Common myeloid progenitor, CD34-positive (primary cell): ENCODE results near the gene SIT1.
A peak's percentile ranks its signal among the peaks of the same experiment; 100 is the strongest.

Source experiments
- CTCF ChIA-PET: fragments of 350-600 bp; sonication (Branson Sonifier 250); formaldehyde crosslinking; loops from one replicate; lab custom pipeline; 2021; ENCODE audit warnings: antibody characterized with exemption; lab: Charles Lee
- POLR2A ChIA-PET: fragments of 350-600 bp; sonication (Branson Sonifier 250); formaldehyde crosslinking; loops from one replicate; lab custom pipeline; 2021; ENCODE audit warnings: antibody characterized with exemption; lab: Charles Lee
- DNase-seq, 3 donors: peaks; one replicate each; pipeline versions ENCODE4 v3.0.0 to v3.0.0-alpha.2; 2013
- H3K27ac ChIP-seq, 2 experiments: 1 replicate in 1 of 2; 2 replicates in 1 of 2; pipeline ENCODE4 v1.7.0; 2013; ENCODE audit warnings: inconsistent platforms in 2 of 2, low read length in 2 of 2, mild to moderate bottlenecking in 2 of 2, low read depth in 1 of 2, moderate library complexity in 1 of 2; ENCODE audit not compliant: severe bottlenecking in 2 of 2, insufficient read depth in 1 of 2, poor library complexity in 1 of 2
- H3K27me3 ChIP-seq, 5 experiments: replicated peaks in 2 of 5; 1 replicate in 3 of 5; 2 replicates in 2 of 5; pipeline versions ENCODE4 v1.6.1 to v1.7.0; 2013; ENCODE audit warnings: low read length in 4 of 5, mild to moderate bottlenecking in 2 of 5, moderate library complexity in 2 of 5, inconsistent platforms in 1 of 5; ENCODE audit not compliant: insufficient read depth in 5 of 5, control insufficient read depth in 4 of 5
- H3K36me3 ChIP-seq, 4 experiments: 1 replicate in 2 of 4; 2 replicates in 2 of 4; pipeline versions ENCODE4 v1.6.1 to v1.7.0; 2013; ENCODE audit warnings: low read length in 3 of 4, control low read depth in 1 of 4, mild to moderate bottlenecking in 1 of 4; ENCODE audit not compliant: control insufficient read depth in 4 of 4, insufficient read depth in 4 of 4
- H3K4me1 ChIP-seq, 4 experiments: 1 replicate in 3 of 4; 2 replicates in 1 of 4; pipeline versions ENCODE4 v1.6.1 to v1.7.1; 2013; ENCODE audit warnings: low read length in 3 of 4, mild to moderate bottlenecking in 3 of 4, control low read depth in 1 of 4, inconsistent platforms in 1 of 4, moderate library complexity in 1 of 4; ENCODE audit not compliant: control insufficient read depth in 4 of 4, insufficient read depth in 4 of 4; ENCODE audit errors: control extremely low read depth in 1 of 4
- H3K4me3 ChIP-seq, 7 experiments: 1 replicate in 4 of 7; 2 replicates in 3 of 7; pipeline versions ENCODE4 v1.5.1 to v1.7.0; 2013; ENCODE audit warnings: mild to moderate bottlenecking in 7 of 7, low read length in 6 of 7, moderate library complexity in 6 of 7, inconsistent platforms in 2 of 7, low read depth in 2 of 7, control low read depth in 1 of 7; ENCODE audit not compliant: insufficient read depth in 4 of 7, control insufficient read depth in 1 of 7; ENCODE audit errors: extremely low read depth in 1 of 7
- H3K9me3 ChIP-seq, 5 experiments: 1 replicate in 4 of 5; 2 replicates in 1 of 5; pipeline versions ENCODE4 v1.6.1 to v1.7.1; 2013; ENCODE audit warnings: low read length in 4 of 5, mild to moderate bottlenecking in 2 of 5, inconsistent platforms in 1 of 5, low read depth in 1 of 5, moderate library complexity in 1 of 5; ENCODE audit not compliant: control insufficient read depth in 4 of 5, insufficient read depth in 2 of 5; ENCODE audit errors: control extremely low read depth in 1 of 5
- WGBS: methylation state at CpG from one replicate; pipeline ENCODE4 v1.1.5; 2013; ENCODE audit not compliant: insufficient coverage; 5-methylcytosine and 5-hydroxymethylcytosine counted together

Gene SIT1

GRCh38 chr9:35656831-35657545 lies 6.3 kb upstream of the SIT1 start:
- Histone ChIP-seq H3K27me3 (no peaks in the 10 kb centered on the region), H3K9me3 (no peaks in the 10 kb centered on the region), H3K4me3 (peak overlapping the region in 5 of 7 experiments; percentile 49 to 89 (median 84)), H3K36me3 (peaks cover 0 to 12% (median 5%) of the 10 kb centered on the region in 4 experiments), H3K4me1 (peaks cover 11 to 49% (median 34%) of the 10 kb centered on the region in 4 experiments), H3K27ac (peak overlapping the region; percentile 100)
- ChIA-PET POLR2A (interaction anchor here (1.1 to 2.1 kb wide), 2 partner anchors 10 to 71 kb away, joined by 4 to 14 read pairs; no protein-coding TSS in a partner anchor), CTCF (interaction anchor here (1.0 to 12.8 kb wide), 12 partner anchors 10 to 178 kb away, joined by 3 to 117 read pairs (median 7); partner anchors contain the start of genes CD72, CREB3 and TLN1)
- peak in 1 of 3 donors; percentile 28 for DNase-seq
- WGBS: 43% methylated on average over 24 of the region's 25 CpGs

- peak overlapping the region in 1 of 7 experiments; percentile 25 for H3K4me3 ChIP-seq
- peak in 1 of 3 donors; percentile 18 for DNase-seq
- H3K27ac ChIP-seq: no peak overlapping the region
- CTCF ChIA-PET: interaction anchor here (0.7 to 12.8 kb wide), 9 partner anchors 8 to 177 kb away, joined by 3 to 117 read pairs (median 8); partner anchors contain the start of genes ARHGEF39, CD72, CREB3 and TLN1
- no peaks in the 10 kb centered on the region for H3K9me3 ChIP-seq
- peaks cover 8 to 42% (median 28%) of the 10 kb centered on the region in 4 experiments for H3K4me1 ChIP-seq
- H3K27me3 ChIP-seq: no peaks in the 10 kb centered on the region
- 75% methylated on average over 13 of the region's 17 CpGs for WGBS
- H3K36me3 ChIP-seq: peaks cover 0 to 12% (median 5%) of the 10 kb centered on the region in 4 experiments
- POLR2A ChIA-PET: interaction anchor here (2.1 kb wide), 1 partner anchor 9 kb away, joined by 14 read pairs; no protein-coding TSS in a partner anchor
Observed at GRCh38 chr9:35656348-35656747, 5.6 kb upstream of the SIT1 start.

GRCh38 chr9:35653611-35654010 lies 2.9 kb upstream of the SIT1 start:
- ChIA-PET CTCF (interaction anchor here (1.1 kb wide), 1 partner anchor 8 kb away, joined by 4 read pairs; no protein-coding TSS in a partner anchor), POLR2A (no interaction called here)
- no peaks in the 10 kb centered on the region for H3K27me3 ChIP-seq
- no peak overlapping the region for H3K27ac ChIP-seq
- WGBS: 100% methylated on average over 1 of the region's 2 CpGs
- no peaks in the 10 kb centered on the region for H3K36me3 ChIP-seq
- no peak overlapping the region for H3K4me3 ChIP-seq
- H3K4me1 ChIP-seq: peaks cover 2 to 45% (median 30%) of the 10 kb centered on the region in 4 experiments
- no peaks in the 10 kb centered on the region for H3K9me3 ChIP-seq
- no peak for DNase-seq

GRCh38 chr9:35652829-35653209 lies 2.1 kb upstream of the SIT1 start:
- no peak overlapping the region for H3K4me3 ChIP-seq
- WGBS: 97% methylated on average over 7 of the region's 8 CpGs
- H3K4me1 ChIP-seq: peaks cover 2 to 51% (median 31%) of the 10 kb centered on the region in 4 experiments
- no peak overlapping the region for H3K27ac ChIP-seq
- ChIA-PET POLR2A (interaction anchor here (0.6 kb wide), 1 partner anchor 751 kb away, joined by 3 read pairs; no protein-coding TSS in a partner anchor), CTCF (no interaction called here)
- H3K36me3 ChIP-seq: no peaks in the 10 kb centered on the region
- no peak for DNase-seq
- H3K27me3 ChIP-seq: no peaks in the 10 kb centered on the region
- no peaks in the 10 kb centered on the region for H3K9me3 ChIP-seq

- no peaks in the 10 kb centered on the region for H3K9me3 ChIP-seq
- H3K4me1 ChIP-seq: peaks cover 2 to 51% (median 31%) of the 10 kb centered on the region in 4 experiments
- H3K36me3 ChIP-seq: no peaks in the 10 kb centered on the region
- 98% methylated on average over 4 of the region's 7 CpGs for WGBS
- H3K4me3 ChIP-seq: no peak overlapping the region
- ChIA-PET POLR2A (interaction anchor here (0.6 kb wide), 1 partner anchor 751 kb away, joined by 3 read pairs; no protein-coding TSS in a partner anchor), CTCF (no interaction called here)
- no peak for DNase-seq
- no peaks in the 10 kb centered on the region for H3K27me3 ChIP-seq
- no peak overlapping the region for H3K27ac ChIP-seq
Observed at GRCh38 chr9:35651956-35652828, 1.5 kb upstream of the SIT1 start.

GRCh38 chr9:35649431-35650340 lies 1.0 kb downstream of the SIT1 start:
- WGBS: 86% methylated on average over 23 of the region's 26 CpGs
- Histone ChIP-seq H3K27me3 (no peaks in the 10 kb centered on the region), H3K4me3 (peak overlapping the region in 1 of 7 experiments; percentile 19), H3K4me1 (peaks cover 0 to 56% (median 34%) of the 10 kb centered on the region in 4 experiments), H3K36me3 (no peaks in the 10 kb centered on the region), H3K27ac (peak overlapping the region in 1 of 2 experiments; percentile 32), H3K9me3 (no peaks in the 10 kb centered on the region)
- POLR2A ChIA-PET: interaction anchor here (0.9 kb wide), 1 partner anchor 25 kb away, joined by 3 read pairs; no protein-coding TSS in a partner anchor
- DNase-seq: peak in 2 of 3 donors; percentile 22 to 25
- CTCF ChIA-PET: interaction anchor here (1.1 to 8.5 kb wide), 4 partner anchors 11 to 46 kb away, joined by 4 to 117 read pairs (median 50); partner anchors contain the start of genes ARHGEF39, CCDC107 and RMRP
